Gastroesophageal sphincter (tissue), 4 donors: ENCODE results near the gene MFSD6. TPM values are rescaled to one million over a fixed set of nuclear protein-coding genes. Genes with fewer than 3 reads are reported as not detected.
A peak's percentile ranks its signal among the peaks of the same experiment; 100 is the strongest.

Experiments
- ATAC-seq: fragments of 150-250 bp; one replicate; pipeline ENCODE4 v1.9.1; 2016; ENCODE audit warnings: mild to moderate bottlenecking, moderate library complexity
- H3K27ac ChIP-seq, 4 donors: fragments of 200-600 bp; sonication (generic) in 3 of 4; 1 replicate in 3 of 4; 2 replicates in 1 of 4; pipeline ENCODE4 v1.5.1; 2016 to 2019
- H3K27me3 ChIP-seq: fragments of 200-600 bp; sonication (generic); one replicate; pipeline ENCODE4 v1.5.1; 2019
- H3K36me3 ChIP-seq, 2 donors: fragments of 200-600 bp; sonication (generic); one replicate each; pipeline ENCODE4 v1.5.1; 2019; ENCODE audit warnings: control low read depth in 1 of 2
- H3K4me1 ChIP-seq, 3 donors: fragments of 200-600 bp; sonication (generic); 1 replicate in 2 of 3; 2 replicates in 1 of 3; pipeline ENCODE4 v1.5.1; 2016 to 2019; ENCODE audit warnings: control low read depth in 2 of 3
- H3K4me3 ChIP-seq, 2 donors: fragments of 200-600 bp; sonication (generic); one replicate each; pipeline ENCODE4 v1.5.1; 2019; ENCODE audit warnings: mild to moderate bottlenecking in 1 of 2, moderate library complexity in 1 of 2
- H3K9me3 ChIP-seq, 3 donors: fragments of 200-600 bp; sonication (generic); one replicate each; pipeline ENCODE4 v1.5.1; 2017 to 2019; ENCODE audit warnings: control low read depth in 2 of 3
- CTCF ChIP-seq, 4 experiments: fragments of 200-600 bp in 2 of 4; fragments of 450-650 bp in 2 of 4; sonication (generic) in 1 of 4; IDR thresholded peaks; one replicate each; pipeline ENCODE4 v1.5.1; 2017 to 2019; ENCODE audit warnings: antibody characterized with exemption in 4 of 4, mild to moderate bottlenecking in 2 of 4, moderate library complexity in 2 of 4
- EP300 ChIP-seq: sonication (generic); formaldehyde crosslinking; IDR thresholded peaks from one replicate; pipeline ENCODE4 v1.6.1; 2017; ENCODE audit warnings: antibody characterized with exemption, mild to moderate bottlenecking
- POLR2A ChIP-seq, 2 donors: fragments of 450-650 bp; IDR thresholded peaks; one replicate each; pipeline ENCODE4 v1.6.1; 2017; ENCODE audit warnings: antibody characterized with exemption in 2 of 2, mild to moderate bottlenecking in 2 of 2, moderate library complexity in 1 of 2
- POLR2AphosphoS5 ChIP-seq: sonication (generic); formaldehyde crosslinking; IDR thresholded peaks from one replicate; pipeline ENCODE4 v1.6.1; 2017; ENCODE audit warnings: antibody characterized with exemption
- WGBS, 2 donors: methylation state at CpG; one replicate each; pipeline ENCODE4 v1.1.5; 2018; ENCODE audit warnings: low coverage in 1 of 2; 5-methylcytosine and 5-hydroxymethylcytosine counted together
- total RNA-seq, 4 donors: library from RNA; depleted of rRNA; stranded (reverse); fragments of >200 nt; gene quantifications; one replicate each; pipeline ENCODE4 v1.1.0, GENCODE V29; 2016

The MFSD6 gene
- total RNA-seq, 4 donors from 2014 or later: 80.2 to 176 (median 143) TPM

GRCh38 chr2:190529486-190530247 is 121.5 kb downstream of the MFSD6 start:
- 46 to 63% methylated on average over 2 to 3 of the region's 3 CpGs for WGBS, 2 donors
- no peak overlapping the region for H3K27ac ChIP-seq
- H3K9me3 ChIP-seq: no peaks in the 10 kb centered on the region
- no peaks in the 10 kb centered on the region for H3K36me3 ChIP-seq
- H3K27me3 ChIP-seq: no peaks in the 10 kb centered on the region
- no peak for ATAC-seq
- peaks cover 0 to 32% (median 3%) of the 10 kb centered on the region in 3 donors for H3K4me1 ChIP-seq
- H3K4me3 ChIP-seq: no peak overlapping the region
- TF ChIP-seq CTCF (IDR thresholded peaks at IDR 0.05) (no peak), POLR2A (IDR thresholded peaks at IDR 0.05) (no peak), POLR2AphosphoS5 (no peak), EP300 (no peak)

- Histone ChIP-seq H3K27ac (no peak overlapping the region), H3K4me3 (no peak overlapping the region), H3K36me3 (no peaks in the 10 kb centered on the region), H3K27me3 (no peaks in the 10 kb centered on the region), H3K4me1 (peaks cover 0 to 33% (median 3%) of the 10 kb centered on the region in 3 donors), H3K9me3 (no peaks in the 10 kb centered on the region)
- 56 to 100% methylated on average over 1 to 4 of the region's 6 CpGs for WGBS, 2 donors
- no peak for TF ChIP-seq EP300
- no peak for TF ChIP-seq POLR2A (IDR thresholded peaks at IDR 0.05)
- no peak for TF ChIP-seq CTCF (IDR thresholded peaks at IDR 0.05)
- no peak for TF ChIP-seq POLR2AphosphoS5
- ATAC-seq: no peak
Measured at GRCh38 chr2:190530248-190530900, 122.2 kb downstream of the MFSD6 start.

- peaks cover 0 to 42% (median 3%) of the 10 kb centered on the region in 3 donors for H3K4me1 ChIP-seq
Measured at GRCh38 chr2:190532581-190532980, 124.4 kb downstream of the MFSD6 start.

GRCh38 chr2:190533175-190533967 is 125.2 kb downstream of the MFSD6 start:
- Histone ChIP-seq H3K4me3 (peak overlapping the region; percentile 73 to 80), H3K36me3 (no peaks in the 10 kb centered on the region), H3K9me3 (peaks cover 0 to 13% (median 0%) of the 10 kb centered on the region in 3 donors), H3K4me1 (peaks cover 0 to 42% (median 3%) of the 10 kb centered on the region in 3 donors), H3K27me3 (no peaks in the 10 kb centered on the region), H3K27ac (peak overlapping the region; percentile 87 to 95 (median 94))
- WGBS, 2 donors: 58 to 67% methylated on average over 4 to 7 of the region's 10 CpGs
- TF ChIP-seq POLR2AphosphoS5: no peak
- TF ChIP-seq POLR2A (IDR thresholded peaks at IDR 0.05): no peak
- no peak for TF ChIP-seq EP300
- TF ChIP-seq CTCF (IDR thresholded peaks at IDR 0.05): no peak
- ATAC-seq: peak; percentile 3

More at GRCh38 chr2:190532581-190532980, 124.4 kb downstream of the MFSD6 start:
- Histone ChIP-seq H3K36me3 (no peaks in the 10 kb centered on the region), H3K27me3 (no peaks in the 10 kb centered on the region), H3K4me3 (no peak overlapping the region), H3K9me3 (peaks cover 0 to 5% (median 0%) of the 10 kb centered on the region in 3 donors), H3K27ac (peak overlapping the region in 1 of 4 donors; percentile 95)
- 77 to 100% methylated on average over 1 to 4 of the region's 4 CpGs for WGBS, 2 donors
- ATAC-seq: no peak
- TF ChIP-seq POLR2AphosphoS5: no peak
- no peak for TF ChIP-seq CTCF (IDR thresholded peaks at IDR 0.05)
- no peak for TF ChIP-seq EP300
- TF ChIP-seq POLR2A (IDR thresholded peaks at IDR 0.05): no peak
